ENCODE data around the gene HES1.

The HES1 gene

GRCh38 chr3:194137506-194138474, 1.8 kb downstream of the HES1 start:
- Histone ChIP-seq H3K27me3 (ENCODE audit: control insufficient read depth in 1 of 2, insufficient read depth in 2 of 2, low read length in 2 of 2) (no peaks in the 10 kb centered on the region), H3K9ac (ENCODE audit: low read length in 2 of 2) (peak overlapping the region; percentile 76 to 83), H3K4me3 (ENCODE audit: low read length in 2 of 2) (peak overlapping the region; percentile 85 to 89), H3K36me3 (ENCODE audit: control insufficient read depth in 2 of 2, insufficient read depth in 2 of 2, low read length in 2 of 2) (no peaks in the 10 kb centered on the region), H3K9me3 (ENCODE audit: control insufficient read depth in 2 of 2, low read length in 2 of 2) (no peaks in the 10 kb centered on the region), H3K27ac (ENCODE audit: low read length) (peak overlapping the region; percentile 86), H3K4me1 (ENCODE audit: control insufficient read depth, insufficient read depth, low read length) (peaks cover 65% of the 10 kb centered on the region)

GRCh38 chr3:194138732-194139070, 2.8 kb downstream of the HES1 start:
- H3K9ac ChIP-seq (ENCODE audit: low read length in 2 of 2): peak overlapping the region in 1 of 2 donors; percentile 47
- H3K9me3 ChIP-seq (ENCODE audit: control insufficient read depth in 2 of 2, low read length in 2 of 2): no peaks in the 10 kb centered on the region
- H3K27ac ChIP-seq (ENCODE audit: low read length): peak overlapping the region; percentile 67
- H3K36me3 ChIP-seq (ENCODE audit: control insufficient read depth in 2 of 2, insufficient read depth in 2 of 2, low read length in 2 of 2): no peaks in the 10 kb centered on the region
- peak overlapping the region; percentile 35 to 44 for H3K4me3 ChIP-seq (ENCODE audit: low read length in 2 of 2)
- no peaks in the 10 kb centered on the region for H3K27me3 ChIP-seq (ENCODE audit: control insufficient read depth in 1 of 2, insufficient read depth in 2 of 2, low read length in 2 of 2)
- peaks cover 63% of the 10 kb centered on the region for H3K4me1 ChIP-seq (ENCODE audit: control insufficient read depth, insufficient read depth, low read length)

- Histone ChIP-seq H3K27me3 (ENCODE audit: control insufficient read depth in 1 of 2, insufficient read depth in 2 of 2, low read length in 2 of 2) (no peaks in the 10 kb centered on the region), H3K4me1 (ENCODE audit: control insufficient read depth, insufficient read depth, low read length) (peaks cover 62% of the 10 kb centered on the region), H3K27ac (ENCODE audit: low read length) (peak overlapping the region; percentile 67), H3K9ac (ENCODE audit: low read length in 2 of 2) (peak overlapping the region in 1 of 2 donors; percentile 47), H3K36me3 (ENCODE audit: control insufficient read depth in 2 of 2, insufficient read depth in 2 of 2, low read length in 2 of 2) (no peaks in the 10 kb centered on the region), H3K9me3 (ENCODE audit: control insufficient read depth in 2 of 2, low read length in 2 of 2) (no peaks in the 10 kb centered on the region), H3K4me3 (ENCODE audit: low read length in 2 of 2) (peak overlapping the region; percentile 35 to 44)
Measured at GRCh38 chr3:194139071-194139813, 3.3 kb downstream of the HES1 start.

DNA sequence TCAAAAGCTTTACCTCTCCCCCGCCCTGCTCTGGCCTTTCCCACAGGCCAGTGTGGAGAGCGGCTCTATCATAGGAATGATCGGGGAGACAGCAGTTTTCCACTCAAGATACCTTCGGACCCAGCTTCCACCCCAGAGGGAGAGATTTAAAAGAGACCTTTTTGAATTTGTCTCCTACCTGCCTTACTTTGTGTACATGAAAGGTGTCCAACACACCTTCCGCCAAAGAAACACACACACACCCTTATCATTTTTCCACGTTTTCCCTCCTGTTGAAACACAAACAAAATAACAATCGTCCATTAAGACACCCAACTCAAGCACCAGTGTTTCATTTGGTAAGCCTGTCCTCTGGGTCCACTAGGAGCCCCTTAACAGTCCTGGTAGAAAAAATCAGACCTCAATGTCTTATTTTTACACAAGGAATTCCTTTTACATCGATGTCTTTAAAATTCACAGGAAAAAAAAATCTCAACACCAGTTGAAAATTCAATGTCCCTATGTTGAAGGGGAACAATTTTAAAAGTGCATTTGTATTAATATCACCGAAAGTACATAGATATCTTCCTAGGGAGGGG, 4.0 kb downstream of the HES1 start:
- Histone ChIP-seq H3K9ac (ENCODE audit: low read length in 2 of 2) (peak overlapping the region in 1 of 2 donors; percentile 29), H3K36me3 (ENCODE audit: control insufficient read depth in 2 of 2, insufficient read depth in 2 of 2, low read length in 2 of 2) (no peaks in the 10 kb centered on the region), H3K4me1 (ENCODE audit: control insufficient read depth, insufficient read depth, low read length) (peaks cover 59% of the 10 kb centered on the region), H3K27ac (ENCODE audit: low read length) (peak overlapping the region; percentile 67), H3K27me3 (ENCODE audit: control insufficient read depth in 1 of 2, insufficient read depth in 2 of 2, low read length in 2 of 2) (no peaks in the 10 kb centered on the region), H3K9me3 (ENCODE audit: control insufficient read depth in 2 of 2, low read length in 2 of 2) (no peaks in the 10 kb centered on the region), H3K4me3 (ENCODE audit: low read length in 2 of 2) (no peak overlapping the region)

DNA sequence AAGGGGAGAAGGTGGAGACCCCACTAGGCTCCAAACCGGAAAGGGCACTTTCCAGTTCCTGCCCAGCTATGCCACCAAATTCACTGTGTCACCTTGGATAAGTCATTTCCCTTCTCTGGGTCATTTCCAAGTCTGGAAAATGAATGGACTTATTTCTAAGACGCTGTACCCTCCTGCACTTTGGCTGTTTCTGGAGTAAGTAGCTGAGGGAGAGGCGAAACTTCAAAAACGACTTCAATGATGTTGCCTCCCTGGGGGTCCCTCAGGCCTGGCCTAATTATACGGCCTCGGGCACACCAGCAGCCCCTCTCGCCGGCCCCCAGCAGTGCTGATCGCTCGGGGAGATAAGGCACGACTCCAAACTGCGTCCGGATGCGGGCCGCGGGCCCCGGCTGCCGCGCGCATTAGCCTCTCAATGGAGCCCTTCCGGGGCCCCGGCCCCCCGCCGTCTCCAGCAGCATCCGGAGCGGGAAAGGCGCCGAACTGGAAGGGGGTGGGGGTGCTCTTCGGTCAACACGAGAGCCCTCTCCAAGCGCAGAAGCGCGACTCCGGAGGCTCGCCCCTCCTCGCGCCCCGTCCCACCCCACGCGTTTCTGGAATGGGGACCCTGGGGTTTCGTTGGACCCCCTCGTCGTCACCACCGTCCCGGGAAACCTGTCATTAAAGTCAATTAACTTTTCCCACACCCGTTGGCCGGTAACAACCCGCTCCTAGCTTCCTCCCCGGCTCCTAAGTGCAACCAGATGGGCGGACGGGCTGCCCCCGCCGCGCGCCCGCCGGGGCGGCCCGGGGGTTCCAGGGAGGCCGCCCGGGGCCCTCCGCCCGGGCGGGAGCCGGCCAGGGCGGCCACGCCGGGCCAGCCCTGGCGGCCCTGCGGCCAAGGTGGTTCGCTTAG, 4.8 kb downstream of the HES1 start:
- peak overlapping the region; percentile 74 for H3K27ac ChIP-seq (ENCODE audit: low read length)
- H3K4me1 ChIP-seq (ENCODE audit: control insufficient read depth, insufficient read depth, low read length): peaks cover 55% of the 10 kb centered on the region
- H3K36me3 ChIP-seq (ENCODE audit: control insufficient read depth in 2 of 2, insufficient read depth in 2 of 2, low read length in 2 of 2): no peaks in the 10 kb centered on the region
- peak overlapping the region; percentile 54 to 62 for H3K9ac ChIP-seq (ENCODE audit: low read length in 2 of 2)
- peak overlapping the region in 1 of 2 donors; percentile 67 for H3K4me3 ChIP-seq (ENCODE audit: low read length in 2 of 2)
- H3K9me3 ChIP-seq (ENCODE audit: control insufficient read depth in 2 of 2, low read length in 2 of 2): no peaks in the 10 kb centered on the region
- no peaks in the 10 kb centered on the region for H3K27me3 ChIP-seq (ENCODE audit: control insufficient read depth in 1 of 2, insufficient read depth in 2 of 2, low read length in 2 of 2)

DNA sequence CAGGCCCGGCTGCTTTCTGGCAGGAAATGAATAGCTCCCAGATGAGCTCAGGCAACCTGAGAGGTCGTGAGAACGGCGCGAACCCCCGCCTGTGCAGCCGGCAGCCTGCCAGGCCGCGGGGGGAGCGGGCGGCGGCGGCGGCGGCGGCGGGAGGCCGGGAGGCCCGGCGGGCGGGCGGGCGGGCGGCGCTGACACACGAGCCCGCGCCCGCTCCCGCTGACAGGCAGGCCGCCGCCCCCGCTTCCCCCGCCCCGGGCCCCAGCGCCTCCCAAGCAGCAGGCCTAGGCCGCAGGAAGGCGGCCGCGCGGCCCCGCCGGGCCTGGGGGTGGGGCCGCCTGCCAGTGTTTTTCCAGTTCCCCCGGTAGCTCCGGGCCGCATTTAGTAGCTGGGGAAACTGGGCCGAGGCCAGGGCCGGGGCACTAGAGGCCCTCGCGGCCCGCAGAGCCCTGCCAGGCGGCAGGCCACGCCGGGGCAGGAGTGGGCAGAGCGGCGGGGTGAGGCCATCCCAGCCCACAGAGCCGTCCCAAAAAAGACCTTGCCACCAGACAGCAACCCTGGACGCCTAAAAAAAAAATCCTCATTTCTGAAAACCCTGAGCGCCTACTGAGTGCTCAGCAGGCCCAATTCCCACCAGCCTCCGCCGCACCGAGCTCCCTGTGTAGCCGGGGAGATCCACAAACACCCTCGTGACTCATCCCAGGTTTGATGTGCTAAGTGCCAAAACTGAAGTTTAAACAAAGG, 5.6 kb downstream of the HES1 start:
- Histone ChIP-seq H3K4me3 (ENCODE audit: low read length in 2 of 2) (peak overlapping the region; percentile 41 to 67), H3K9ac (ENCODE audit: low read length in 2 of 2) (peak overlapping the region; percentile 79 to 87), H3K9me3 (ENCODE audit: control insufficient read depth in 2 of 2, low read length in 2 of 2) (no peaks in the 10 kb centered on the region), H3K27me3 (ENCODE audit: control insufficient read depth in 1 of 2, insufficient read depth in 2 of 2, low read length in 2 of 2) (no peaks in the 10 kb centered on the region), H3K36me3 (ENCODE audit: control insufficient read depth in 2 of 2, insufficient read depth in 2 of 2, low read length in 2 of 2) (no peaks in the 10 kb centered on the region), H3K27ac (ENCODE audit: low read length) (peak overlapping the region; percentile 97), H3K4me1 (ENCODE audit: control insufficient read depth, insufficient read depth, low read length) (peaks cover 51% of the 10 kb centered on the region)

DNA sequence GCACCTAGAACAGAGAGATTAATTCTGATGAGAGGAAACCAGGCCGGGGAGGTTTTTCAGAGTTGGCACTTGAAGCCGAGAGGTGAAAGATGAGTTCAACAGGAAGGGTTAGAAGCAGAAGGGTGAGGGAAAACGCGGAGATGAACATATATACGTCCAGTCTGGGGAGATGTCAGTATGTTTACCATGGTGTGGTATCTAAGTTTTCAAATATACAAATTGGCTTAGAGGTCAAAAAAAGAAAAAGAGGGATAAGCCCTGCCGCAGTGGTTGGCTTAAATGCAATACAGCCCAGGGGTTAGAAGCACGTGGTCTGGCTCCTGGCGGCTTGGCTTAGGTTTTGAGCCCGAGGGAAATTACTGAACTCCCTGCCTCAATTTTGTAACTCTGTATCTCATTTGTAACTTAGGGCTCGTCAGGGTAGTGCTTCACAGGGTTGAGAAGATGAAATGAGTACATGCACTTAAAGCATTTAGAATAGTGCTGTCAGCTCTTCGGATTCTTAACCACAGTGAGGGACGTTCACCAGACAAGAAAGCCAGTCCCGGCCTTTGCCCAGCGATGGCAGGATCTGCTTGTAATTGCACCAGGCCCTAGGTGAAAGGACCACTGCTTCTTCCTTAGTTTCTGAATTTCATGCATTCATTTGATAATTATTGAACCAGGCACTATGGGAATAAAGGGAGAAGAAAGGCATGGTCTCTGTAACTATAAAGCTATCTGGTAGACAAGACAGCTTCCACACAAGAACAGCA, 6.4 kb downstream of the HES1 start:
- no peaks in the 10 kb centered on the region for H3K36me3 ChIP-seq (ENCODE audit: control insufficient read depth in 2 of 2, insufficient read depth in 2 of 2, low read length in 2 of 2)
- H3K4me3 ChIP-seq (ENCODE audit: low read length in 2 of 2): peak overlapping the region; percentile 41 to 64
- peak overlapping the region; percentile 79 to 87 for H3K9ac ChIP-seq (ENCODE audit: low read length in 2 of 2)
- peaks cover 43% of the 10 kb centered on the region for H3K4me1 ChIP-seq (ENCODE audit: control insufficient read depth, insufficient read depth, low read length)
- no peaks in the 10 kb centered on the region for H3K9me3 ChIP-seq (ENCODE audit: control insufficient read depth in 2 of 2, low read length in 2 of 2)
- no peaks in the 10 kb centered on the region for H3K27me3 ChIP-seq (ENCODE audit: control insufficient read depth in 1 of 2, insufficient read depth in 2 of 2, low read length in 2 of 2)
- peak overlapping the region; percentile 97 for H3K27ac ChIP-seq (ENCODE audit: low read length)

DNA sequence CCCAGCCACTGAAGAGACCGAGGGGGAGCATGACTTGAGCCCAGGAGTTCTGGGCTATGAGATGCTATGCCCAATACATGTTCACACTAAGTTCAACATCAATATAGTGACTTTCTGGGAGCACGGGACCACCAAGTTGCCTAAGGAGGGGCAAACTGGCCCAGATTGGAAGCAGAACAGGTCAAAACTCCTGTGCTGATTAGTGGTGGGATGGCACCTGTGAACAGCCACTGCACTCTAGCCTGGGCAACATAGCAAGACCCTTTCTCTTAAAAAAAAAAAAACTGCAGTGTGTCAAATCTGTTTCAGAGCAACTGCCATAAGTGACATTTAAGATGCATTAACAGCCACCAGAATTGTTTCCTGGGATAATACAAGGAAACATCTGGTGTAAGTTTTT, 9.8 kb downstream of the HES1 start:
- Histone ChIP-seq H3K9ac (ENCODE audit: low read length in 2 of 2) (no peak overlapping the region), H3K4me3 (ENCODE audit: low read length in 2 of 2) (no peak overlapping the region), H3K36me3 (ENCODE audit: control insufficient read depth in 2 of 2, insufficient read depth in 2 of 2, low read length in 2 of 2) (no peaks in the 10 kb centered on the region), H3K27ac (ENCODE audit: low read length) (no peak overlapping the region), H3K4me1 (ENCODE audit: control insufficient read depth, insufficient read depth, low read length) (peaks cover 25% of the 10 kb centered on the region), H3K27me3 (ENCODE audit: control insufficient read depth in 1 of 2, insufficient read depth in 2 of 2, low read length in 2 of 2) (no peaks in the 10 kb centered on the region), H3K9me3 (ENCODE audit: control insufficient read depth in 2 of 2, low read length in 2 of 2) (no peaks in the 10 kb centered on the region)

DNA sequence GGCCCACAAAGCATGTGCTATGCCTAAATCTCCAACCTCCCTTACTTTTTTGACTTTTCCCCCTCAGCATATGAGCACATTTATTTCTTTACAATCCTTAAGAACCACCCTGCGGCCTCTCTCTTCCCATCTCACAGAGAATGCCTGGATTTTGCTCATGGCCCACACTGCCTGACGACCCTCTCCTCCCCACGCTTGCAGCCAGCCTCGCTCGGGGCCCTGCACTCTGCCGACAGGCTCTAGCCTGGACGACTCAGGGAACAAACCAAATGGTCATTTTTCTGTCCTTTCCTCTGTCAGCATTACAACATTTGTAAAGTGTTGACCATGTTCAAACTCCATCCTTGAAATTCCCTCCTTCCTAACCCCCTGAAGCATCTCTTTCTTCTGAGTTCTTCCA, 11.7 kb downstream of the HES1 start:
- Histone ChIP-seq H3K9ac (ENCODE audit: low read length in 2 of 2) (no peak overlapping the region), H3K9me3 (ENCODE audit: control insufficient read depth in 2 of 2, low read length in 2 of 2) (no peaks in the 10 kb centered on the region), H3K27ac (ENCODE audit: low read length) (no peak overlapping the region), H3K4me3 (ENCODE audit: low read length in 2 of 2) (no peak overlapping the region), H3K27me3 (ENCODE audit: control insufficient read depth in 1 of 2, insufficient read depth in 2 of 2, low read length in 2 of 2) (no peaks in the 10 kb centered on the region), H3K4me1 (ENCODE audit: control insufficient read depth, insufficient read depth, low read length) (peaks cover 9% of the 10 kb centered on the region), H3K36me3 (ENCODE audit: control insufficient read depth in 2 of 2, insufficient read depth in 2 of 2, low read length in 2 of 2) (no peaks in the 10 kb centered on the region)

Measured in stomach smooth muscle (tissue), 2 donors.